ENCODE measurements around the gene SLC4A2.
A peak's percentile ranks its signal among the peaks of the same experiment; 100 is the strongest.

SLC4A2 gene

GRCh38 chr7:151082141-151083070 is 23.0 kb downstream of the SLC4A2 start:
- no peak for DNase-seq

GRCh38 chr7:151083071-151083823 is 23.9 kb downstream of the SLC4A2 start, which contains the start of gene TMUB1:
Gene TMUB1, minus strand, starts transcription at chr7:151083493. Its CDS starts 930 bp downstream, at chr7:151082563.
- DNase-seq = peak; percentile 42 to 73 (median 70)

DNA sequence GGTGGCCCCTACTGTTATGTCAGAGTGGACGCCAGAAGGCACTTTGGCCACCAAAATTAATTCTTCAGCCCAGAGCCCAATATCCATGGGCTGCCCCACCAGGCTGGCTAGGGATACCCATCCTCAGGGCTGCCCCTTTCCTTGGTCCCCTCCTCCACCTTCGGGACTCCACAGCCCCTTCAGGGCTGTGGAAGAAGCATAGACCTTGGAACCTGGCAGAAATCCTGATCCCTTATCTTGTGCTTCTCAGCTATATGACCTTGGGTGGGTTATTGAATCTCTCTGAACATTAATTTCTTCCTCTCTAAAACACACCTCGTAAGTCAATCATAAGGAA is 24.4 kb downstream of the SLC4A2 start:
- DNase-seq = no peak

- DNase-seq = no peak
Observed at GRCh38 chr7:151085329-151085690, 25.9 kb downstream of the SLC4A2 start.

DNA sequence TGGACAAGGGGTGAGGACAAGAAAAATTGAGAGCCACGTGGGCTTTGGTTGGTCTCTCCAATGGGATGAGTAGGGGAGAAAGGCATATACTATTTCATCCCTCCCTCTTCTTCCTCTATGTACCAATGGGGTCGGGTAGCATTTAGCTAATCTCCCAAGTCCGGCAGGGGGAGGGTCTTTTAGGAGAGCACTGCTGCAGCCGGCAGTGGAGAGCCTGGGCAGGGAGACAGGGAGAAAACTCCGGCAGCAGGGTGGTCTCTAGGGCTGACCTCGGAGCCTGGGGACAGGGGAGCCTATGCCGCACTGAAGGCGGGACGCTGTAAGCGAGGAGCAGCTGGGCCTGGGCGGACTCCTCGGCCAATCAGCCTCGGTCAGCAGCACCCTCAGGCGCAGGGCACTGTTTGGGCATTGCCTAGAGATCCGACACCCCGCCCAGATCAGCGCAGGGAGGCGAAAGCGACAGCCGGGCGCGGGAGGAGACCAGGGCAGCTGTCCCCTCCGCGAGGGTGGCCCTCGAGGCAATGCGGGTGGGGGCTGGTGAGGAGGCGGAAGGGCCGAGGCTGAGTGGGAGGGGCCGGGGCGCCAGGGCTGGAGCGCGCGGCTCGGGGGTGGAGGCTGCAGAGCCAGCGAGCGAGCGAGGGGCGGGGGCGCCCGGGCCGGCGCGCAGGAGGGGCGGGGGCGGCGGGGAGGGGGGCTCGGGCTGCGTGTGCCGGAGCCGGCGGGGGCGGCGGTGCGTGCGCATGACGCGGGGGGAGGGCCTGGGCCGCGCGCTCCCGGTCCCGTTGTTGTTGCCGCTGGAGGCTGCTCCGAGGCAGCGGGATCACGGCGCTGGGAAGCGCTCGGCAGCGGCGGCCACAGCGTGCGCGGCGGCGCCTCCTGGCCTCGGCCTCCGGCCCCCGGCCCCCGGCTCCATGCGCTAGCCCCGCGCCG is 26.6 kb downstream of the SLC4A2 start, which contains the start of gene AGAP3:
Gene AGAP3 (plus strand): TSS at position 785 of the 930 bp plus-strand sequence. CDS start 267 bp downstream, outside the sequence.
- DNase-seq = peak in 1 of 4 experiments; percentile 30

DNA sequence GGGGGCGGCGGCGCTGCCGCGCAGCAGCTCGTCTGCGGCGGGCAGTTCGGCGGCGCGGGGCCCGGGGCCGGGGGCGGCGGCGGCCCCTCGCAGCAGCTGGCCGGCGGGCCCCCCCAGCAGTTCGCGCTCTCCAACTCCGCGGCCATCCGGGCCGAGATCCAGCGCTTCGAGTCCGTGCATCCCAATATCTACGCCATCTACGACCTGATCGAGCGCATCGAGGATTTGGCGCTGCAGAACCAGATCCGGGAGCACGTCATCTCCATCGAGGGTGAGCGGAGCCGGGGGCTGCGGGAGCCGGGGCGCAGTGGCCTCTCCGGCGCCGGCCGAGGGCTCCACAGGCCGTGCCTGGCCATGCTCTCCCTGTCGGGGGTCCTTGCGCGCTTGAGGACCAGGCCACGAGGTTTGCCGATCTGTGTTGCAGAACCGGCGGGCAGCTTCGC is 27.4 kb downstream of the SLC4A2 start:
- DNase-seq = no peak

- DNase-seq = no peak
Observed at GRCh38 chr7:151087245-151088018, 28.0 kb downstream of the SLC4A2 start.

DNA sequence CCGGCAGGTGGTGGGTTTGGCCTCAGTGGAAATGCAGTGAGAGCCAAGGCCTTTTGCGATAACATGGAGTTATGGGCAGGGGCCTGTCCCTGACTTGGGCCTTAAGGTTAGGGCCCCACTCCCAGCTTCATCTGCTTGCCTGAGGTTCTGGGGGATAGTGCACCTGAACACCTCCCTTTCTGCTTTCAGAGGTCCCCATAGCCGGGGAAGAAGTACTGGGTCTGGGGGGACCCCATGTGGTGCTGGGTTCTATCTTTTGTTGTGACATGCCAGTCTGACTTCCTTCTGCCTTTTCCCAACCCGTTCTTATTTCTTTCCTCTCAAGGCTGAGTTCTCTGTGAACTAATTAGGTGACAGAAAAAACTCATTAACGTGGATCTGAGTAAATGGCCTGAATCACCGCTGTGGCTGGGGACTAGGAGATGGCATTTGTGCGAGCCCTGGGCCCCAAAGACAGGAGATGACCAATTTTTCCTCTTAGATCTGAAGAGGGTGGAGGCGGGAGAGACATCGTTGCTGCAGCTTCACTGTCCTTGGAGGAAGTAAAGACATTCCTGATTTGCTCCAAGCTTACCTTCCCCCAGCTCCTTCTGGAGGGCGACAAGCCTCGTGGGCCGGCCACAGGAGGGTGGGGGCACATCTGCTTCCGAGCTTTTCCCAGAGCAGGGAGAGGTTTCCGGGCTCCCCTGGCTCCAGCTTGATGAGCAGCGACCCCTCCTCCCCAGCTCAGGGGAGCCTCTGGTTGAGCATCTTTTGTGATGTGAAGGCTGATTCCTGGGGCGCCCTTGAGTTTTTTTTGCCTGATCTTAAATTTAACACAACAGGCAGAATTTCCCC is 28.8 kb downstream of the SLC4A2 start:
- no peak for DNase-seq

- DNase-seq = no peak
Observed at GRCh38 chr7:151088856-151089699, 29.7 kb downstream of the SLC4A2 start.

DNA sequence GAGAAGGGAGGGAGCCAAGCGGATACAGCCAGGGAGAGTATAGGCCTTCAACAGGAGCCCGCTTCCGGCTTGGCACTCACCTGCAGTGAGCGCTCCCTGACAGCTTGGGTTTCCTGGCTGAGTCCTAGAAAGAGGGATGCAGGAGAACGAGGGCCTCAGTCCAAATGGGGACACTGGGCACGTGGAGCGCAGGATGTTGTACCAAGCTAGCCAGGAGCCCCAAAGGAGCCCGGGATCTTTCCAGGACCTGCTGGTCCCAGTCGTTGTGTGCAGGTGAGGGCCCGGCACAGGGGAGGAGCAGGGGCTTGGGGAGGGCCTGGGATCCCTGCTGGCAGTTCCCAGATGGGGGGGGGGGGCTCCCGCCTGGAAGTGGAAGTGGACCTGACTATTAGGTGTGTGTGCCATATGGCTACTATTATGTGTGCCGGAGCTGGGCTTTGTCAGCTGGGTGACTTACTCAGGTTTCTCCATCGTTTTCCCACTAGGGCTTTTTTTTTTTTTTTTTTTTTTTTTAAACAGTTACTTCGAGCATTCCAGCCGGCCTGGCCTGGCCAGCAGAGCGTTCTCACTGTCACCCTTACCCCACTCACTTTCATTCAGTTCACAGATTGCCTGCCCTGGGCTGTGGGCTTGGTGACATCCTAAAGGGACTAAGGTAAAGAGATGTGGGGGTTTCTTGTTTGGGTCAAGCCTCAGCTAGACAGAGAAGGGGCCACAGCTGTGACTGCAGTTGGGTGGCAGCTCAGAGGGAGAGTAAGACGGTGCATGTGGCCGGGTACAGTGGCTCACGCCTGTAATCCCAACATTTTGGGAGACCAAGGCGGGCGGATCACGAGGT is 30.7 kb downstream of the SLC4A2 start:
- DNase-seq = no peak

GRCh38 chr7:151091003-151091402 is 31.6 kb downstream of the SLC4A2 start:
- DNase-seq = no peak

GRCh38 chr7:151091431-151091830 is 32.0 kb downstream of the SLC4A2 start:
- no peak for DNase-seq

GRCh38 chr7:151091988-151092387 is 32.6 kb downstream of the SLC4A2 start:
- DNase-seq = no peak

DNA sequence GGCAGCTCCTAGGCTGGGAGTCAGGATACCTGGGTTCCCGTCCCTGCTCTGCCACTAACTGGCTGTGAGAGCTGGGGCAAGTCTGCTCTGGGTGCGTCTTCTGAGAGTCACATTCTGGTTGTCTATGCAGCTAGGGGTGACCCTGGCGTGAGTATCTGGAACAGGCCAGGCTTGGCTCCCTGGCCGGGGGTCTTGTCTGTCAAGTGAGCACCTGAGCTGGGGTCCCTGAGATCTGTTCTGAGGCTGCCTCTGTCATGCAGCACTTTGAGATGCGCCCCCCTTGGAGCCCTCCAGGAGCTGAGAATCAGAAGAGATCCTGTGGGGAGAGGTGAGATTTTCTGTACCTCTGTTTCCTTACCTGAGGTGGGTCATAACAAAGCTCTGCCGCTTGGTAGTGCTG is 34.4 kb downstream of the SLC4A2 start:
- no peak for DNase-seq

GRCh38 chr7:151094675-151095074 is 35.3 kb downstream of the SLC4A2 start:
- DNase-seq = no peak

- DNase-seq = no peak
Observed at GRCh38 chr7:151095123-151095797, 35.9 kb downstream of the SLC4A2 start.

DNA sequence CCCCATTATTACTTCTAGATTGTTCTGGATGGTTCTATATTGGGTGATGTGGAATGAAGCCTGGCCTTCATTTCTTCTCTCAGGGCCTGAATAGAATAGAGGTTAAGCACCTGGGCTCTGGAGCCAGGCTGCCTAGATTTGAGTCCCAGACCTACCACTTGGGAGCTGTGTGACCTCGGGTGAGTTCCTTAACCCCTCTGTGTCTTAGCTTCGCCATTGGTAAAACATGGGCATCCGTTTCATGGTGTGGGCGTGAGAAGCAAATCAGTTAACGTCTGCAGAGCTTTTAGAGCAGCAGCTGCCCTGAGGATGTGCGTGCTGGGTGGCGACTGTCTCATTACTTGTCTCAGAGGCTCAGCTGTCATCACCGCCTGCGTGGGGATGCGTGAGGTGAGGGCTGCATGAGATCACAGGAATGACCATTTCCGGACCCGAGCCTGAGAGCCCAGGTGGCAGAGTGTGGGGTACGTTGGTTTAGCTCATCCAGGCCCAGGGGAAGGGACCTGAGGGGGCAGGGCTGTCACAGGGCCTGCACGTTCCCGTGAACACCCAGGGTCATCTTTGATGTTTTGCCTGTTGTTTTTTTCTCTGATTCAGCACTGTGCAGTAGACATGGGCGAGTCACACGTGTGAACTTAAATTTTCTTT is 36.6 kb downstream of the SLC4A2 start:
- DNase-seq = no peak
